Thyroid gland (tissue), 4 donors: Measurements from ENCODE around the gene DOCK1.

Source experiments
- CTCF ChIP-seq, 6 experiments: fragments of 200-600 bp in 3 of 6; fragments of 450-650 bp in 3 of 6; sonication (generic) in 3 of 6; IDR thresholded peaks; one replicate each; pipeline ENCODE4 v1.5.1; 2016 to 2019; ENCODE audit warnings: antibody characterized with exemption in 6 of 6, mild to moderate bottlenecking in 2 of 6, inconsistent platforms in 1 of 6, moderate library complexity in 1 of 6
- POLR2A ChIP-seq, 2 donors: fragments of 450-650 bp; IDR thresholded peaks; one replicate each; pipeline ENCODE4 v1.6.1; 2017; ENCODE audit warnings: antibody characterized with exemption in 2 of 2, mild to moderate bottlenecking in 2 of 2, moderate library complexity in 1 of 2

GRCh38 chr10:127119936-127120335, 214.7 kb downstream of the DOCK1 start:
- TF ChIP-seq CTCF (IDR thresholded peaks at IDR 0.05), result no peak
- TF ChIP-seq POLR2A (IDR thresholded peaks at IDR 0.05), result no peak
